ENCODE data around the gene CRYBG3.

The CRYBG3 gene

GRCh38 chr3:97981886-97982285 is 160.1 kb downstream of the CRYBG3 start:
- DNase-seq = no peak

GRCh38 chr3:97983933-97984491 is 162.2 kb downstream of the CRYBG3 start:
- DNase-seq = no peak

- DNase-seq = no peak
Observed at GRCh38 chr3:97987306-97987705, 165.5 kb downstream of the CRYBG3 start.

GRCh38 chr3:97988784-97989568 is 167.2 kb downstream of the CRYBG3 start:
- no peak for DNase-seq

GRCh38 chr3:97990624-97991292 is 168.9 kb downstream of the CRYBG3 start:
- no peak for DNase-seq

- DNase-seq = no peak
Observed at GRCh38 chr3:97991293-97991682, 169.5 kb downstream of the CRYBG3 start.

GRCh38 chr3:97992547-97993173 is 170.8 kb downstream of the CRYBG3 start:
- no peak for DNase-seq

- DNase-seq = no peak
Observed at GRCh38 chr3:97993526-97993925, 171.7 kb downstream of the CRYBG3 start.

GRCh38 chr3:97994328-97994945 is 172.6 kb downstream of the CRYBG3 start:
- DNase-seq = no peak

Measured in SIG-M5 (cell line).